ENCODE measurements around the gene SH3TC2. TPM values are rescaled to one million over a fixed set of nuclear protein-coding genes. Genes with fewer than 3 reads are reported as not detected.
"Not testable (repeated sequence)": the region's sequence is repeated elsewhere in the genome, so short reads cannot be mapped to it uniquely, and the experiment has no call there.

The SH3TC2 gene
- total RNA-seq, 1 donor from 2014 or later, result 0.21 TPM

DNA sequence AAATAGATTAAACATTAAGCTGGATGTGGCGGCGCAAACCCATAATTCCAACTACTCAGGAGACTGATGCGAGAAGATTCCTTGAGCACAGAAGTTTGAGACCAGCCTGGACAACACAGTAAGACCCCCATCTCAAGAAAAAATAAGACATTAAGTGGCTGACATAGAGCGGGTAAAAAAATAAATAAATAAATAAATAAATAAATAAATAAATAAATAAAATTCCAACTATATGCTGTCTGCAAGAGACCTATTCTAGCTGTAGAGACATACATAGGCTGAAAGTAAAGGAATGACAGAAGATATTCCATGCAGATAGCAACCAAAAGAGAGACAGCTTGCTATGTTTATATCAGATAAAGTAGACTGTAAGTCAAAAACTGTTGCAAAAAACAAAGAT is 17.4 kb upstream of the SH3TC2 start:
- intact Hi-C loops (cut with DNase I), result no loop called here
- TF ChIP-seq, protein P1, sequence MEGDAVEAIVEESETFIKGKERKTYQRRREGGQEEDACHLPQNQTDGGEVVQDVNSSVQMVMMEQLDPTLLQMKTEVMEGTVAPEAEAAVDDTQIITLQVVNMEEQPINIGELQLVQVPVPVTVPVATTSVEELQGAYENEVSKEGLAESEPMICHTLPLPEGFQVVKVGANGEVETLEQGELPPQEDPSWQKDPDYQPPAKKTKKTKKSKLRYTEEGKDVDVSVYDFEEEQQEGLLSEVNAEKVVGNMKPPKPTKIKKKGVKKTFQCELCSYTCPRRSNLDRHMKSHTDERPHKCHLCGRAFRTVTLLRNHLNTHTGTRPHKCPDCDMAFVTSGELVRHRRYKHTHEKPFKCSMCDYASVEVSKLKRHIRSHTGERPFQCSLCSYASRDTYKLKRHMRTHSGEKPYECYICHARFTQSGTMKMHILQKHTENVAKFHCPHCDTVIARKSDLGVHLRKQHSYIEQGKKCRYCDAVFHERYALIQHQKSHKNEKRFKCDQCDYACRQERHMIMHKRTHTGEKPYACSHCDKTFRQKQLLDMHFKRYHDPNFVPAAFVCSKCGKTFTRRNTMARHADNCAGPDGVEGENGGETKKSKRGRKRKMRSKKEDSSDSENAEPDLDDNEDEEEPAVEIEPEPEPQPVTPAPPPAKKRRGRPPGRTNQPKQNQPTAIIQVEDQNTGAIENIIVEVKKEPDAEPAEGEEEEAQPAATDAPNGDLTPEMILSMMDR (IDR thresholded peaks at IDR 0.05), result no peak
- H3K4me1 ChIP-seq, result no peaks in the 10 kb centered on the region
- peaks cover 0 to 5% of the 10 kb centered on the region in 2 donors for H3K9me3 ChIP-seq
- H3K36me3 ChIP-seq, result no peaks in the 10 kb centered on the region
- no peak overlapping the region for H3K4me3 ChIP-seq
- no peak for DNase-seq (ENCODE audit: low spot score in 2 of 2)
- no peaks in the 10 kb centered on the region for H3K27me3 ChIP-seq
- no peak overlapping the region for H3K27ac ChIP-seq

DNA sequence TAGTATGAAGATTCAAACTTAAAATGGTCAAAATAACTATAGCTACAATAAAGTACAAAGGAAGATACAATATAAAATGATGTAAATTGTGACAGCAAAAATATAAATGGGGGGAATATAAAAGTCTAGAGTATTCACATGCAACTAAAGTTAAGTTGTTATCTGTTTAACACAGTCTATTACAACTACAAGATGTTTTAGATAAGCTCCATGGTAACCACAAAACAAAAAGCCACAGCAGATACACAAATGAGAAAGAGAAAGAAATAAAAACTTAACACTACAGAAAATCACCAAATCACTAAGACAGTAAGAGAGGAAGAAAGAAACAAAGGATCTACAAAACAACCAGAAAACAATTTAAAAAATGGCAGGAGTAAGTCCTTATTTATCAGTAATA is 17.0 kb upstream of the SH3TC2 start:
- H3K36me3 ChIP-seq, result no peaks in the 10 kb centered on the region
- H3K4me3 ChIP-seq, result no peak overlapping the region
- TF ChIP-seq, protein P1 (IDR thresholded peaks at IDR 0.05), result no peak
- no peak for DNase-seq (ENCODE audit: low spot score in 2 of 2)
- H3K27me3 ChIP-seq, result no peaks in the 10 kb centered on the region
- peaks cover 0 to 5% of the 10 kb centered on the region in 2 donors for H3K9me3 ChIP-seq
- no peaks in the 10 kb centered on the region for H3K4me1 ChIP-seq
- intact Hi-C loops (cut with DNase I), result no loop called here
- H3K27ac ChIP-seq, result no peak overlapping the region

DNA sequence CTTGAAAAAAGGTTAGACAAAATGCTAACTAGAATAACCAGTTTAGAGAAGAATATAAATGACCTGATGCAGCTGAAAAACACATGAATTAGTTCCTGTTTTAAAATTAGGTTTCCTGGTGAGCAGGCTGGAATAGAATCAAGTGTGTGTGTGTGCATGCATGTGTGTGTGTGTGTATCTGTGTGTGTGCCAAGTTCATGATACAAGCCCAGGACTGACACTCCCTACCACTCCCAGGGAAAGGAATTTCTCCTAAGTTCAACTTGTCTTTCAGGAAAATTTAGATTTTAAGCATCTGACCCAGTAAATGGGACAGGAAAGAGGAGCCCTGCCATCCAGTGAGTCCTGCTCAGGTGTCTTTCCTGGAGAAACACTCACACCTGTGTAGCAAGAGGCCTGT is 11.2 kb upstream of the SH3TC2 start:
- H3K4me3 ChIP-seq; H3K36me3 ChIP-seq; DNase-seq (ENCODE audit: low spot score in 2 of 2); H3K9me3 ChIP-seq; intact Hi-C loops (cut with DNase I); H3K27me3 ChIP-seq; H3K4me1 ChIP-seq; H3K27ac ChIP-seq: not testable (repeated sequence)

DNA sequence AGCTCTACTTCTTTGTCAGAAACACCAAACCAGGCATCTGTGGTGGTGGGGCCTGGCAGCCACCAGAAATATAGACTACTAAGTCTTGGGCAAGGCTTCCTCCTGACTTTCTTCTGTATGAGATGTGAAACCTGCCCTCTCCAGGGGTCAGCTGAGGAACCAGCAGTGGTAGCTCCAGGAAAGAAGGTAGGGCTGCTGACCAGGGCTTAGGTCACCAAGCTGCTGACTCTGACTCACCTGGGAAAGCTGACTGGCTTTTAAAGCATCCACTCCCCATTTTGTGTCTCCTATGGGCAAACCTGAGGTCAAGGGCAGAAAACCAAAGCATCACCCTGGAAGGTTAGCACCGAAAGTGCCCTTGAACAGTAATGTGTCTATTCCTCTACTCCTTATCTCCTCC is 10.4 kb upstream of the SH3TC2 start:
- Histone ChIP-seq H3K9me3 (no peaks in the 10 kb centered on the region), H3K27ac (no peak overlapping the region), H3K27me3 (no peaks in the 10 kb centered on the region), H3K4me3 (no peak overlapping the region), H3K4me1 (no peaks in the 10 kb centered on the region), H3K36me3 (no peaks in the 10 kb centered on the region)
- intact Hi-C loops (cut with DNase I), result no loop called here
- TF ChIP-seq, protein P1 (IDR thresholded peaks at IDR 0.05), result no peak
- DNase-seq (ENCODE audit: low spot score in 2 of 2), result no peak

DNA sequence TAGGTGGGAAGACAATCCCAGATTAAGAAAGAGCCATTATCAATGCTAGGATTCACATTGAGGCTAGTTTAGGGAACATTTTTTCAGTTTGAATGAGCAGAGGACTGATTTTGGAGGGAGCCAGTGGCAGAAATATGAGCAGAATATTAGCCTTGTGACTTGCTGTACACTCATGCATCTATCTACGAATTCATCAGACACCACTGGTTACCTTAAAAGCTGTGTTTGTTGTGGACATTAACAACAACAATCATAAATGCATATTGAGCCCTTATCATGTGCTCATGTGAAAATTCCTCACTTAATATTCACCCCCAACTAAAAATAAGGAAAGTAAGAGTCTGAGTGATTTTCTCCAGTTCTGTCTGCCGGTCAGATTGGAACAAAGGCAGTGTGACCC is 9.9 kb upstream of the SH3TC2 start:
- intact Hi-C loops (cut with DNase I), result no loop called here
- no peaks in the 10 kb centered on the region for H3K27me3 ChIP-seq
- no peaks in the 10 kb centered on the region for H3K4me1 ChIP-seq
- H3K36me3 ChIP-seq, result no peaks in the 10 kb centered on the region
- H3K4me3 ChIP-seq, result no peak overlapping the region
- no peaks in the 10 kb centered on the region for H3K9me3 ChIP-seq
- H3K27ac ChIP-seq, result no peak overlapping the region
- TF ChIP-seq, protein P1 (IDR thresholded peaks at IDR 0.05), result no peak
- DNase-seq (ENCODE audit: low spot score in 2 of 2), result no peak

DNA sequence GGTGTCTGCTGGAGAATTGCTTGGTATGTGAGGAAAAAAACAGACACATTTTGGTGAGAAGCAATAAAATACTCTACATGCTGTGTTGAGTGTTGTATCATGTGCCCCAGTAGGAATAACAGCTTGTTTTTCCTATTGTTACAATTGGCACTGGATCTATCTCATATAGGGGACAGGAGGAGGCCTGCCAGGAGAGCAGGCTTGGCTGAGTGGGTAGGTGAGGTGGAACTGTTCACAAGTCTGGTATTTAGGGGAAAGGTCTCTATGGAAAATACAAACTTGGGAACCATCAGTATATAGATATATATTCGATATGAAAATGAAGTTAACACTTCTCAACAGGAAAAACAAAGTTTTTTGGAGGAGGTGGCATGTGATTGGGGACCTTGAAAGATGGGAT is 9.5 kb upstream of the SH3TC2 start:
- H3K27ac ChIP-seq, result no peak overlapping the region
- H3K27me3 ChIP-seq, result no peaks in the 10 kb centered on the region
- no peaks in the 10 kb centered on the region for H3K36me3 ChIP-seq
- no peaks in the 10 kb centered on the region for H3K9me3 ChIP-seq
- TF ChIP-seq, protein P1 (IDR thresholded peaks at IDR 0.05), result no peak
- H3K4me1 ChIP-seq, result no peaks in the 10 kb centered on the region
- DNase-seq (ENCODE audit: low spot score in 2 of 2), result no peak
- intact Hi-C loops (cut with DNase I), result no loop called here
- no peak overlapping the region for H3K4me3 ChIP-seq

Measured in ascending aorta (tissue), 2 donors.